HG02981 (cell line): ENCODE measurements around the gene CLBA1.

Experiments
- ATAC-seq: cut with Tn5 transposase; IDR thresholded peaks from one replicate; pipeline ENCODE4 v1.9.1; 2021; ENCODE audit warnings: mild to moderate bottlenecking, moderate library complexity; ENCODE audit not compliant: unreplicated experiment

Gene CLBA1

GRCh38 chr14:104979758-104980610 lies 5.6 kb upstream of the CLBA1 start:
- no peak for ATAC-seq

GRCh38 chr14:104980611-104981531 lies 4.7 kb upstream of the CLBA1 start:
- no peak for ATAC-seq

- no peak for ATAC-seq
Observed at GRCh38 chr14:104981699-104982541, 3.7 kb upstream of the CLBA1 start.

- ATAC-seq: no peak
Observed at GRCh38 chr14:104982548-104983230, 2.9 kb upstream of the CLBA1 start.

- ATAC-seq: no peak
Observed at GRCh38 chr14:104983231-104983721, 2.3 kb upstream of the CLBA1 start.

- ATAC-seq: no peak
Observed at GRCh38 chr14:104984056-104984894, 1.3 kb upstream of the CLBA1 start.

GRCh38 chr14:104986487-104987164 lies 1.0 kb downstream of the CLBA1 start:
- ATAC-seq: no peak

GRCh38 chr14:104989236-104989950 lies 3.8 kb downstream of the CLBA1 start:
- ATAC-seq: no peak

GRCh38 chr14:104989951-104990303 lies 4.3 kb downstream of the CLBA1 start:
- ATAC-seq: no peak

GRCh38 chr14:104991896-104992230 lies 6.3 kb downstream of the CLBA1 start:
- ATAC-seq: no peak

GRCh38 chr14:104992501-104992900 lies 6.9 kb downstream of the CLBA1 start:
- no peak for ATAC-seq

- no peak for ATAC-seq
Observed at GRCh38 chr14:104993306-104993705, 7.7 kb downstream of the CLBA1 start.

- no peak for ATAC-seq
Observed at GRCh38 chr14:104993808-104994591, 8.4 kb downstream of the CLBA1 start.

- no peak for ATAC-seq
Observed at GRCh38 chr14:104994978-104995377, 9.4 kb downstream of the CLBA1 start.

- ATAC-seq: no peak
Observed at GRCh38 chr14:104996032-104996431, 10.4 kb downstream of the CLBA1 start.

GRCh38 chr14:104996483-104996882 lies 10.9 kb downstream of the CLBA1 start:
- ATAC-seq: no peak

GRCh38 chr14:104998801-104999200 lies 13.2 kb downstream of the CLBA1 start:
- no peak for ATAC-seq
